C4-2B (cell line): ENCODE measurements around the gene MAN1A1.

ENCODE experiments used
- H3K27ac ChIP-seq: fragments of 450-650 bp; 2 replicates; pipeline ENCODE4 v1.5.1; 2017
- CTCF ChIP-seq: fragments of 450-650 bp; conservative IDR thresholded peaks from 2 replicates; pipeline ENCODE4 v1.5.1; 2017; ENCODE audit warnings: mild to moderate bottlenecking
- ZFX ChIP-seq: fragments of 450-650 bp; IDR thresholded peaks from 2 replicates; pipeline ENCODE4 v1.6.1; 2017

MAN1A1 gene

GRCh38 chr6:119148098-119148824 is 201.3 kb downstream of the MAN1A1 start:
- H3K27ac ChIP-seq, result peak overlapping the region; percentile 13; the same call in 1 of the 2 replicates
- TF ChIP-seq CTCF (peak; percentile 71), ZFX (no peak)

- TF ChIP-seq ZFX (no peak), CTCF (no peak)
- H3K27ac ChIP-seq, result peak overlapping the region; percentile 13; the same call in 1 of the 2 replicates
These were observed 202.2 kb downstream of the MAN1A1 start for GRCh38 chr6:119147101-119148053.

- H3K27ac ChIP-seq, result peak overlapping the region; percentile 69
- TF ChIP-seq CTCF (no peak), ZFX (no peak)
These were observed 204.4 kb downstream of the MAN1A1 start for GRCh38 chr6:119145111-119145510.

- TF ChIP-seq CTCF (no peak), ZFX (no peak)
- no peak overlapping the region for H3K27ac ChIP-seq
These were observed 206.9 kb downstream of the MAN1A1 start for GRCh38 chr6:119142637-119143036.

- TF ChIP-seq CTCF (no peak), ZFX (no peak)
These were observed 207.5 kb downstream of the MAN1A1 start for GRCh38 chr6:119142041-119142440.

GRCh38 chr6:119140196-119141140 is 209.1 kb downstream of the MAN1A1 start:
- TF ChIP-seq ZFX (no peak), CTCF (no peak)

More at GRCh38 chr6:119142041-119142440, 207.5 kb downstream of the MAN1A1 start:
- H3K27ac ChIP-seq, result no peak overlapping the region

More at GRCh38 chr6:119140196-119141140, 209.1 kb downstream of the MAN1A1 start:
- no peak overlapping the region for H3K27ac ChIP-seq
